GM12892 (cell line): ENCODE data around the gene TNFRSF13B.

Experiments used
- POLR2A ChIP-seq: IDR thresholded peaks from 2 replicates; pipeline ENCODE4 v1.6.1; 2011; ENCODE audit warnings: low read depth, low read length, control low read depth
- POLR2AphosphoS5 ChIP-seq: IDR thresholded peaks from 2 replicates; pipeline ENCODE4 v1.6.1; 2011; ENCODE audit warnings: low read depth, low read length, control low read depth

DNA sequence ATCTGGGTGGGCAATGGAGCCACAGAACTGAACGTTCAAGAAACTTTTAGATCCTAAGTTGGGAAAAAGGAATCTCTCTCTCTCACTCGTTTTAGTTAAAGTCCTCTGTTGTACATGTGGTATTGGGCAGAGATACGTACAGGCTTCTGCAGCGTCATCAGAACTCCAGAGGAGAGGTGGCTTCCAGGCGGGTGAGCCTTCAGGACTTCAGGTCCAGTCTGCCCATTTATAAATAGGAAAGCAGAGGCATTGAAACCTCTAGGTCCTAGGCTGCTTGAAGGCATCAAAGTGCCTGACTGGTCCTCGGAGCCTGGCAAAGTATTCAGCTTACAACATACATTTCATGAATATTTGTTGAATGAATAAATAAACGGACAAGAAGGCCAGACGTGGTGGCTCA, 8.1 kb upstream of the TNFRSF13B start:
- no peak for TF ChIP-seq POLR2A
- no peak for TF ChIP-seq POLR2AphosphoS5
